DMS53 (cell line): ENCODE results near the gene LONRF2.

ENCODE experiments used
- DNase-seq: peaks from one replicate; lab custom pipeline; 2025; lab: John Stamatoyannopoulos, UW

The LONRF2 gene

GRCh38 chr2:100275200-100275589, 47.1 kb downstream of the LONRF2 start:
- no peak for DNase-seq

DNA sequence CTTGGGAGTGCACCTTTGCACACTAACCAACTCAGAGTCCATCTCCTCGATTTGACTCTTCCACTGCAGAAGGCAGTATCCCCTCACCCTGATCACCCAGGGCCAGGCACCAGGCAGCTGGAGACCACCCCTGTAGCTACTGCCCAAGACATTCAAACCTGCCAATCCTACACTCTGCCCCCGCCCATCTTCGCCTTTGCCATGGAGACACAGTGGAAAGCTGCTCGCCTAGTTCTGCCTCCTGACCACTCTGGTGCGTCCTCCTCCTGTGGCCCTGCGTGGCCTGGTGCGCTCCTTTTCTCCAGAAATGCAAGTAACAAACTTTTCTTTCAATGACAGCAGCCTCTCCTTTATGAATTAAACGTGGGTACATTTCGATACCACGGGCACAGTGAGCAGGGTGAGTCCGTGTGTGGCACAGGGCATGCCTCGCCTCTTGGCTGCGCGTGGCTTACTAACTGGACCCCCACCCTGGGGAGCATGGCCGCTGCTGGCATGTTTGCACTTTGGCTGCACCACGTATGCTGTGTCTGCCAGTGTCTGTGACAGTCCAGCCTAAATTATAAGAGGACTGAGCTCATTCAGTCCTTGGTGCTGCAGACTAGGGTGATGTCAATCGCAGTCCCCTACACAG, 47.6 kb downstream of the LONRF2 start:
- DNase-seq, result no peak

- no peak for DNase-seq
These were observed 48.2 kb downstream of the LONRF2 start for GRCh38 chr2:100274076-100274475.

DNA sequence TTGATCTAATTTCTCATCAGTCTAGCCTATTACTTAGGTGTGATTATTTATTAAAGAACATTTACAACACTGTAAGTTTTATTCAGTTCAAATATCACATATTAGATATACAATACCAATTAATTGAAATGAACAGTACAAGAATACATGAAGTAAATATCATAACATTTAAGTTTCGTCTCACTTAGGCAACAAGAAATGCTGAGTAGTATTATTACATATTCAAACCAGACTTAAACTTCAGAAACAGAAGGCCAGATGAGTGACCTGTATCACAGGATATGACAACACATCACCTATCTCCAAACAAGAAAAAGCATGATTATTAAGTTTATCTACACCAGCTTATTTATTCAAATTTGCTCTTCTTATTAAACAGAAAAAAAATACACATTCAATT, 48.9 kb downstream of the LONRF2 start:
- no peak for DNase-seq

GRCh38 chr2:100272841-100273329, 49.4 kb downstream of the LONRF2 start:
- DNase-seq, result peak; percentile 18

DNA sequence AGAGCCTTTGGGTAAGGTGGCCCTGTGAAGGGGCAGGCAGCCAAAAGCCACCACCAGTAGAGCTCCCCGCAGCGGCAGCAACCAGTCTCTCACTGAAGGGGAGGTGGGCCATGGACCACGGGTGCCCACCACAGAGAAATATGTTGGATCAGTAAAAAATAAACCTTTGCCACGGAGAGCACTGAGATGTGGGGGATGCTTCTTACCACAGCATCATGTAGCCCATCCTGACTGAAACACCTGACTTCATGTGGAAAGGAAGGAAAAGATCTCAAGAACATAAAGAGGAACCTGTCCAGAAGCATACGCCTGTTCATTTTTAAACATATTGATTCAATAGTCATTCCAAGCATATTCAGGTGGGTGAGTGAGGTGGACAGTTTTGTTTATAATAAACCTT, 51.1 kb downstream of the LONRF2 start:
- no peak for DNase-seq

- no peak for DNase-seq
These were observed 51.7 kb downstream of the LONRF2 start for GRCh38 chr2:100270381-100271146.

- no peak for DNase-seq
These were observed 52.4 kb downstream of the LONRF2 start for GRCh38 chr2:100269889-100270288.

DNA sequence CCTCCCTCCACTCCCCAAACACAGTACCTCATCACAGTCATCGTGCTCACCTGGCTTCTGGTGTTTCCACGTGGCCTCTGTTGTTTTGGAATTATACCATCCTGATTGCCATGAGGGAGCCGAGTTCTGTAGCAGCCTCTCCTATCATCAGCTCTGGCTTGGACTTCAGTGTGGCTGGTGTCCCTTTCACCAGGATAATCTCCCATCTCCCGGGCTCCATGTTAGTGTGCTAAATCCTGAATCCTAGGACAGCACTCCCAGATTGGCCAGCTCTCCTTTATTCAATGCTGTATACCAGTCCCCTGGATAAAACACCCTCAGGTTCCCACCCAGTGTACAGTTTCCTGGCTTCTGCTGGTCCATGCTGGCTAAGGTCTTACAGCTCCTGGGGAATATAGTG, 53.3 kb downstream of the LONRF2 start:
- no peak for DNase-seq

GRCh38 chr2:100267751-100268150, 54.5 kb downstream of the LONRF2 start:
- no peak for DNase-seq

DNA sequence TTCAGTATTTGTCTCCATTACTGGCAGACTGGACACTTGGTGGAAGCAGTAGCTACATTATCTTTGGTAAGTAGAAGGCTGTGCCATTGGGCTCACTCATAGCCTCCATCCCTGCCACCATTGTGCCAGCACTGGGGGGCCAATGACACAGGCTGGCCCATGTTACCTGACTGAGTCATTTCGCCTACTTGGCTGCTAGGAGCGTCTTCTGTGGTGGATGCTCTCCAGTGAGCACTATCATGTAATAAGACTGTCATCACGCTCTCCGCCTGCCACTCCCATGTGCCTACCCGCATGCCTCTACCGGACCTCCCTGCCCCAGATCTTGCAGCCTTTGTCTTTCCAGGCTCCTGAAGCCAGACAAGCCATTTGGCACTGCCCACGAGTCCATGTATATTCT, 56.2 kb downstream of the LONRF2 start:
- no peak for DNase-seq

DNA sequence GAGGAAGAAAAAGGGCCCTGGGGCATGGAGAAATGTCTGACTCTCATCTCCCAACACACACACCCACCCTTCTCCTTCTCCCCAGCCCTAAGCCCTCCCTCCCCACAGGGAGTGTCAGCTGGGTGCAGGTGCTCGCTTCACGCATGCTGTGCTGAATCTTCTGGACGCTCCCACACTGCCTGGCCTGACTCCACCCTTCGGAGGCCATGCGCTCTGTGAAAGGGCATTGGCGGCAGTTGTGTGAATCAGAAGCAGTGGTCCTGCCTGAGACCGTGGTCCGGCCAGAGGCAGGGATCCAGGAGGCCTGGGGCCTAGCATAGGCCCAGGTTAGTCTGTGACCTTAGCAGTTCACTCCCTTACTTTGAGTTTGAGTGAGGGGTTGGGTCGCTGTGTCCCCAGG, 57.1 kb downstream of the LONRF2 start:
- no peak for DNase-seq

DNA sequence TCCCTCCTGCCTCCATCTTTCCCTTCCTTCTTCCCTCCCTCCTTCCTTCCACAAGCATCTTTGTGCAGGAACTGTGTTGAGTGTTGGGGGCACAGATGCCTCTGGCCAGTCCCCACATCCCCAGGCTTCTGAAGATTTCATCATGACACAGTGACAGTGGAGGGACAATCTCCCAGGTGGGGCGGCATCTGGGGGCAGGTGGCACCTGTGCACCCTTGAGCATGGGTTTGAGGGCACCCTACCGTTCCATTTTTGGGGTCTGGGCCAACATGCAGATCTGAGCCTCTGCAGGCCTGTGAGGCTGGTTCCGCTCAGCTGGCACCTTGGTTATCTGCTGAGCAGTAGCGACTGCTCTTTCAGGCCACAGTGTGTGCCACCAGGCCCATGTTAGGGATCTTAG, 57.6 kb downstream of the LONRF2 start:
- DNase-seq, result no peak

- no peak for DNase-seq
These were observed 58.2 kb downstream of the LONRF2 start for GRCh38 chr2:100264121-100264520.

DNA sequence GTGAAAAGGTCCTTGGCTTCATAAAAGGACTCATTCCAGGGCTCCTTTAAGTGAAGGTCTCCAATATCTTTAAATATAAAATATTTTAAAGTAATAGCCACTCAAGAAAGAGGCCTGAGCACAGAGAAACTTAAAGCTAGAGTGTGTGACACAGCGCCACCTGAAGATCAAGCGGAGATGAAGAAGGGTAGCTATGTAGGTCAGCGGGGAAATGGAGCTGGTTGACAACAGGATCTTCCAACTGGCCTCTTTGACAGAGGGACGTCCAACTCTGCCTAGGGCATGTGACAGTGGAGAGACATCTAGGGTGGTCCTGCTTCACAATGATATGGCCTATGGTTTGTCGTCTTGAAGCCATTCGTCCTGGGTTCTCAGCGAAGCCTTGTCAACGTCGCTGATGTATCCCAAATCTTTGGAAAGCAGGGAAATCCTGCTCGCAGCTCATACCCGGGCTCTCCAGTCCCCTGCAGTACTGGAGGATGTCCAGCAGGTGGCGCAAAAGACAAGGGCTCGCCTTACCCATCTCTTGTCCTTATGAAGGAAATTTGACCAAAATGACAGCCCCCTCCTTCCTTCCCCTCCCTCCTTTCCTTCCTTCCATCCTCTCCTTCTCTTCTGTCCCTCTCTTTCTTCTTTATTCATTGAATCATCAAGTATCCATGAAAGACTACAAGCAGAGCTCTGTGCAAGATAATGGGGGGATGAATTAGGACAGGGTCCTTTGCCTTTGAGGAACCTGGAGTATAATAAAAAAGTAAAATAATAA, 59.6 kb downstream of the LONRF2 start:
- peak; percentile 85 for DNase-seq

DNA sequence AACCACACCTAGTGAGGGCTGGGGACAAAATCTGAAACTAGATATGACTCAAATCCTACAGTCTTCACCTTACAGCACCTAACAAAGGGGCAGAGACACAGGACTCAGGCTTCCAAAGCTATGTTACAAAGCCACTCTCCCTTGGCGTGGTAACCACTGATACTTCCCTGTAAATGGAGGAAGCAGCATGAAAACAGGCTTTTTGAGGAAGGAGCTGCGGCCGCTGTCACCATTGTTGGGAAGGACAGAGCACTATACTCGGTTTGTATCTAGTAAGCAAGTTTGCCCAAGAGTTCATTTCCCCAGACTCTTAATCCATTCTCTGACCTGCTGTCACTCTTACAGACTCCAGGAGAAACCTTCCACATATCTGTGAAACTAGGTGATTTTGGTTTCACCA, 60.3 kb downstream of the LONRF2 start:
- no peak for DNase-seq

- DNase-seq, result peak; percentile 79
These were observed 61.3 kb downstream of the LONRF2 start for GRCh38 chr2:100260712-100261620.

GRCh38 chr2:100259106-100259505, 63.2 kb downstream of the LONRF2 start:
- DNase-seq, result no peak

- DNase-seq, result no peak
These were observed 64.4 kb downstream of the LONRF2 start for GRCh38 chr2:100257939-100258338.

DNA sequence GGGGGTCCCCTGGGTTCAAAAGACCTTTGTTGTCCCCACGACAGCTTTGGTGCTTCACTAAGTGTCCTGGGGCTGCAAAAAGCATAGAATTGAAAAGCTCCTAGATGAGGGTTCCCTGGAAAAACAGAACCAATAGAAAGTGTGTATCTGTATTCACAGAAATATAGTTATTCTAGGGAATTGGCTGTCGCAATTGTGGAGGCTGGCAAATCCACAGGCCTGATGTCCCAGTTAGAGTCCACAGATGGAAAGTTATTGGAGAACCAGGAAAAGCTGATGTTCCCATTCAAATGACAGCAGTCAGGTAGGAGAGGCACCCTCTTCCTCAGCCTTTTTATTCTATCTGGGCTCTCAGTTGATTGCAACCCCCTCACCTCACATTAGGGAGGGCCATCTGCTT, 65.5 kb downstream of the LONRF2 start:
- no peak for DNase-seq

DNA sequence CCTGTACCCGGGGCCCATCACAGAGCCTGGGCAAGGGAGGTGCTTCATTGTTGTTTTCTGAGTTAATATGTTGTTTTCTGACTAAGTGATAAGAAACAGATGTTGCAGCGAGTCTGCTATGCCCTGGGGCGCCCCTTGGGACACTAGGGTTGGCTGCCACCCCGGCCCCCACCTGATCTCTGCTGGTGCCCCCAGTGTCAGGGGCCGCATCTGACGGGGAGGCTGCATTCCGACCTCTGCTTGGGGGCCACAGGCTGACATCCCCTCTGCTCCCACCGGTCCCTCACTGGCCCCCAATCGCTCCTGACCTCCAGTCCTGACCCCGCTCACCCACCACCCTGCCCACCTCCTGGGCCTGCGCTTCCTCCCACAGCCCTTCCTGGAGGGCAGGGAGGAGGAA, 65.9 kb downstream of the LONRF2 start:
- no peak for DNase-seq

DNA sequence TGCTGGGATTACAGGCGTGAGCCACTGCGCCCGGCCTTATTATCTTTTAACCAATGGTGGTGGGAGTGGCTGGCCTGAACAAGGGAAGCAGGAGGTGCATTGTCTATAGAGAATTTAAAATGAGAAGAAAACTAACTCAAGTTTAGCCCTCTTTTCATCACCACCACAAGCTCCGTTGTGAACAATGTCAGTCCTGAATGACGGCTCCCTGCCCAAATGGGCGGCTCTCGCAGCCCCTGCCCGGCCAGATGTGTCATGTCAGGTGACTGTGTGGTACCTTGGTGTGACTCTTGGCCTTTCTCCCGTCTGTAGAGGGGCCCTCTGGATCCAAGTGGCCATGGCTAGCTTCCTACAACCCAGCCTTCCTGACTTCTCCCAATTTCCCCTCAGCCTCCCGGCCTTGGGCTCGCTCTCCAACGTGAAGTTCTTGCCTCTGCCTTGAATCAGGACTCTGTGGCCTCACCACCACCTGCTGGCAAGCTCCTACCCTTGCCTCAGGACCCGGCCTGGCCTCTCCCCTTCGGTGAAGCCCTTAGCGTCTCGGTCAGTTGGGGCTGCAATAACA, 67.6 kb downstream of the LONRF2 start:
- DNase-seq, result no peak
